ENCODE results near the gene NID1.

NID1 gene

GRCh38 chr1:236111527-236112331 lies 46.8 kb upstream of the NID1 start:
- no peaks in the 10 kb centered on the region for H3K9me3 Mint-ChIP-seq
- H3K4me3 Mint-ChIP-seq = no peak overlapping the region
- H3K36me3 Mint-ChIP-seq (ENCODE audit: low read depth) = no peaks in the 10 kb centered on the region
- H3K27me3 Mint-ChIP-seq (ENCODE audit: low read depth) = peaks cover 9% of the 10 kb centered on the region
- no peak overlapping the region for H3K27ac Mint-ChIP-seq
- H3K4me1 Mint-ChIP-seq = no peaks in the 10 kb centered on the region
- no peak for TF ChIP-seq CTCF (IDR thresholded peaks at IDR 0.05; ENCODE audit: unreplicated experiment in 3 of 3)

- H3K9me3 Mint-ChIP-seq = no peaks in the 10 kb centered on the region
- no peak overlapping the region for H3K27ac Mint-ChIP-seq
- no peaks in the 10 kb centered on the region for H3K36me3 Mint-ChIP-seq (ENCODE audit: low read depth)
- H3K4me1 Mint-ChIP-seq = no peaks in the 10 kb centered on the region
- peaks cover 13% of the 10 kb centered on the region for H3K27me3 Mint-ChIP-seq (ENCODE audit: low read depth)
- no peak overlapping the region for H3K4me3 Mint-ChIP-seq
- no peak for TF ChIP-seq CTCF (IDR thresholded peaks at IDR 0.05; ENCODE audit: unreplicated experiment in 3 of 3)
Measured at GRCh38 chr1:236110137-236110536, 45.2 kb upstream of the NID1 start.

- Mint-ChIP-seq H3K27ac (no peak overlapping the region), H3K27me3 (ENCODE audit: low read depth) (peaks cover 13% of the 10 kb centered on the region), H3K36me3 (ENCODE audit: low read depth) (no peaks in the 10 kb centered on the region), H3K9me3 (no peaks in the 10 kb centered on the region), H3K4me1 (no peaks in the 10 kb centered on the region), H3K4me3 (no peak overlapping the region)
- TF ChIP-seq CTCF (IDR thresholded peaks at IDR 0.05; ENCODE audit: unreplicated experiment in 3 of 3) = no peak
Measured at GRCh38 chr1:236108027-236108648, 43.2 kb upstream of the NID1 start.

- Mint-ChIP-seq H3K9me3 (no peaks in the 10 kb centered on the region), H3K27ac (no peak overlapping the region), H3K27me3 (ENCODE audit: low read depth) (peaks cover 12% of the 10 kb centered on the region)
Measured at GRCh38 chr1:236107121-236107907, 42.4 kb upstream of the NID1 start.

GRCh38 chr1:236103646-236104218 lies 38.8 kb upstream of the NID1 start:
- no peak overlapping the region for H3K27ac Mint-ChIP-seq

More at GRCh38 chr1:236107121-236107907, 42.4 kb upstream of the NID1 start:
- H3K4me1 Mint-ChIP-seq = no peaks in the 10 kb centered on the region
- no peak overlapping the region for H3K4me3 Mint-ChIP-seq
- no peak for TF ChIP-seq CTCF (IDR thresholded peaks at IDR 0.05; ENCODE audit: unreplicated experiment in 3 of 3)
- no peaks in the 10 kb centered on the region for H3K36me3 Mint-ChIP-seq (ENCODE audit: low read depth)

More at GRCh38 chr1:236103646-236104218, 38.8 kb upstream of the NID1 start:
- peak; percentile 74 to 92 (median 79) for TF ChIP-seq CTCF (IDR thresholded peaks at IDR 0.05; ENCODE audit: unreplicated experiment in 3 of 3)
- H3K9me3 Mint-ChIP-seq = no peaks in the 10 kb centered on the region
- H3K4me1 Mint-ChIP-seq = peaks cover 3% of the 10 kb centered on the region
- H3K36me3 Mint-ChIP-seq (ENCODE audit: low read depth) = no peaks in the 10 kb centered on the region
- peaks cover 8% of the 10 kb centered on the region for H3K27me3 Mint-ChIP-seq (ENCODE audit: low read depth)
- no peak overlapping the region for H3K4me3 Mint-ChIP-seq

Data from nephron (organoid).